ENCODE results near the gene TSPAN18.

Gene TSPAN18

GRCh38 chr11:44950031-44950624, 223.4 kb downstream of the TSPAN18 start:
- Histone ChIP-seq H3K27ac (ENCODE audit: low read length, poor library complexity, severe bottlenecking) (no peak overlapping the region), H3K4me3 (ENCODE audit: insufficient read depth in 1 of 2, low read depth in 1 of 2, low read length in 2 of 2) (peak overlapping the region; percentile 72 to 91), H3K4ac (ENCODE audit: low read depth in 1 of 2, low read length in 2 of 2) (peak overlapping the region; percentile 88 to 97), H2BK120ac (ENCODE audit: low read depth, low read length) (peak overlapping the region; percentile 73), H2BK12ac (ENCODE audit: low read length in 2 of 2) (peak overlapping the region in 1 of 2 experiments; percentile 42), H2AK5ac (ENCODE audit: low read length, severe bottlenecking) (no peak overlapping the region), H2AFZ (ENCODE audit: low read depth, low read length) (no peak overlapping the region), H3K79me1 (replicated peaks; ENCODE audit: low read length, poor library complexity, severe bottlenecking) (peaks cover 17% of the 10 kb centered on the region), H3K9me3 (ENCODE audit: control insufficient read depth, low read length) (no peaks in the 10 kb centered on the region), H4K8ac (ENCODE audit: low read length) (peak overlapping the region; percentile 80), H3K14ac (ENCODE audit: low read length in 2 of 2) (peak overlapping the region in 1 of 2 experiments; percentile 99), H3K23ac (ENCODE audit: low read length in 2 of 2) (peak overlapping the region in 1 of 2 experiments; percentile 46), H3K9ac (ENCODE audit: low read length) (peak overlapping the region; percentile 90), H3K18ac (ENCODE audit: low read depth in 1 of 2, low read length in 2 of 2) (peak overlapping the region; percentile 88 to 94), H2BK5ac (ENCODE audit: low read depth, low read length, poor library complexity, severe bottlenecking) (no peak overlapping the region), H3K4me1 (ENCODE audit: control insufficient read depth, insufficient read depth, low read depth, low read length) (peaks cover 21% of the 10 kb centered on the region), H2BK15ac (ENCODE audit: low read depth, poor library complexity, severe bottlenecking) (no peak overlapping the region), H3K4me2 (ENCODE audit: low read length, poor library complexity, severe bottlenecking) (peak overlapping the region; percentile 86), H4K91ac (ENCODE audit: low read length) (peak overlapping the region; percentile 91), H3K36me3 (ENCODE audit: control insufficient read depth in 1 of 2, insufficient read depth in 2 of 2, low read depth in 1 of 2, low read length in 2 of 2) (peaks cover 6 to 12% of the 10 kb centered on the region in 2 experiments), H3K27me3 (ENCODE audit: control insufficient read depth in 1 of 2, insufficient read depth in 1 of 2, low read length in 2 of 2) (no peaks in the 10 kb centered on the region)
- 1% methylated on average over 43 of the region's 63 CpGs for WGBS
- no peak for DNase-seq

GRCh38 chr11:44950625-44951476, 224.1 kb downstream of the TSPAN18 start, which contains the start of gene TP53I11:
TSS of gene TP53I11 (minus strand) at chr11:44950883. CDS start at chr11:44938335, 12,548 bp downstream.
- Histone ChIP-seq H3K9me3 (ENCODE audit: control insufficient read depth, low read length) (no peaks in the 10 kb centered on the region), H3K27ac (ENCODE audit: low read length, poor library complexity, severe bottlenecking) (no peak within 1 kb of the TSS), H2BK15ac (ENCODE audit: low read depth, poor library complexity, severe bottlenecking) (peak within 1 kb of the TSS; percentile 73), H2BK5ac (ENCODE audit: low read depth, low read length, poor library complexity, severe bottlenecking) (no peak within 1 kb of the TSS), H3K79me1 (replicated peaks; ENCODE audit: low read length, poor library complexity, severe bottlenecking) (peaks cover 12% of the 10 kb centered on the region), H3K4me2 (ENCODE audit: low read length, poor library complexity, severe bottlenecking) (peak within 1 kb of the TSS; percentile 86), H3K36me3 (ENCODE audit: control insufficient read depth in 1 of 2, insufficient read depth in 2 of 2, low read depth in 1 of 2, low read length in 2 of 2) (peaks cover 6% of the 10 kb centered on the region in 2 experiments), H2AK5ac (ENCODE audit: low read length, severe bottlenecking) (no peak within 1 kb of the TSS), H3K27me3 (ENCODE audit: control insufficient read depth in 1 of 2, insufficient read depth in 1 of 2, low read length in 2 of 2) (no peaks in the 10 kb centered on the region), H3K14ac (ENCODE audit: low read length in 2 of 2) (peak within 1 kb of the TSS in 1 of 2 experiments; percentile 99), H4K91ac (ENCODE audit: low read length) (peak within 1 kb of the TSS; percentile 91), H2BK120ac (ENCODE audit: low read depth, low read length) (peak within 1 kb of the TSS; percentile 73), H3K23ac (ENCODE audit: low read length in 2 of 2) (peak within 1 kb of the TSS in 1 of 2 experiments; percentile 46), H4K8ac (ENCODE audit: low read length) (peak within 1 kb of the TSS; percentile 80), H2AFZ (ENCODE audit: low read depth, low read length) (no peak within 1 kb of the TSS), H3K4me1 (ENCODE audit: control insufficient read depth, insufficient read depth, low read depth, low read length) (peaks cover 27% of the 10 kb centered on the region), H2BK12ac (ENCODE audit: low read length in 2 of 2) (peak within 1 kb of the TSS; percentile 64 to 91), H3K4ac (ENCODE audit: low read depth in 1 of 2, low read length in 2 of 2) (peak within 1 kb of the TSS; percentile 88 to 97), H3K4me3 (ENCODE audit: insufficient read depth in 1 of 2, low read depth in 1 of 2, low read length in 2 of 2) (peak within 1 kb of the TSS; percentile 72 to 91), H3K18ac (ENCODE audit: low read depth in 1 of 2, low read length in 2 of 2) (peak within 1 kb of the TSS; percentile 88 to 94), H3K9ac (ENCODE audit: low read length) (peak within 1 kb of the TSS; percentile 90)
- peak; percentile 81 for DNase-seq
- WGBS: 15% methylated on average over 50 of the region's 83 CpGs

GRCh38 chr11:44952082-44952481, 225.3 kb downstream of the TSPAN18 start:
- H3K9me3 ChIP-seq (ENCODE audit: control insufficient read depth, low read length): no peaks in the 10 kb centered on the region
- no peak overlapping the region for H2AK5ac ChIP-seq (ENCODE audit: low read length, severe bottlenecking)
- H2BK120ac ChIP-seq (ENCODE audit: low read depth, low read length): no peak overlapping the region
- peaks cover 12% of the 10 kb centered on the region for H3K79me1 ChIP-seq (replicated peaks; ENCODE audit: low read length, poor library complexity, severe bottlenecking)
- WGBS: 53% methylated on average over 2 of the region's 2 CpGs
- no peak overlapping the region for H3K18ac ChIP-seq (ENCODE audit: low read depth in 1 of 2, low read length in 2 of 2)
- no peak overlapping the region for H2AFZ ChIP-seq (ENCODE audit: low read depth, low read length)
- H3K4ac ChIP-seq (ENCODE audit: low read depth in 1 of 2, low read length in 2 of 2): peak overlapping the region in 1 of 2 experiments; percentile 44
- H3K4me1 ChIP-seq (ENCODE audit: control insufficient read depth, insufficient read depth, low read depth, low read length): peaks cover 31% of the 10 kb centered on the region
- H2BK15ac ChIP-seq (ENCODE audit: low read depth, poor library complexity, severe bottlenecking): no peak overlapping the region
- no peak overlapping the region for H3K14ac ChIP-seq (ENCODE audit: low read length in 2 of 2)
- H4K91ac ChIP-seq (ENCODE audit: low read length): no peak overlapping the region
- DNase-seq: no peak
- no peak overlapping the region for H4K8ac ChIP-seq (ENCODE audit: low read length)
- peaks cover 3 to 10% of the 10 kb centered on the region in 2 experiments for H3K27me3 ChIP-seq (ENCODE audit: control insufficient read depth in 1 of 2, insufficient read depth in 1 of 2, low read length in 2 of 2)
- no peak overlapping the region for H3K4me2 ChIP-seq (ENCODE audit: low read length, poor library complexity, severe bottlenecking)
- H3K4me3 ChIP-seq (ENCODE audit: insufficient read depth in 1 of 2, low read depth in 1 of 2, low read length in 2 of 2): no peak overlapping the region
- no peak overlapping the region for H3K27ac ChIP-seq (ENCODE audit: low read length, poor library complexity, severe bottlenecking)
- H2BK12ac ChIP-seq (ENCODE audit: low read length in 2 of 2): peak overlapping the region; percentile 8 to 91
- no peak overlapping the region for H3K9ac ChIP-seq (ENCODE audit: low read length)
- H3K36me3 ChIP-seq (ENCODE audit: control insufficient read depth in 1 of 2, insufficient read depth in 2 of 2, low read depth in 1 of 2, low read length in 2 of 2): peaks cover 0 to 6% of the 10 kb centered on the region in 2 experiments
- H3K23ac ChIP-seq (ENCODE audit: low read length in 2 of 2): no peak overlapping the region
- no peak overlapping the region for H2BK5ac ChIP-seq (ENCODE audit: low read depth, low read length, poor library complexity, severe bottlenecking)

Measured in mesenchymal stem cell (in vitro differentiated cells and primary cell).